Left renal cortex interstitium (tissue), 4 donors: ENCODE results near the gene COL2A1. TPM values are rescaled to one million over a fixed set of nuclear protein-coding genes. Genes with fewer than 3 reads are reported as not detected.

Experiments used
- DNase-seq, 4 donors: peaks; one replicate each; pipeline ENCODE4 v3.0.0-alpha.2; 2013; ENCODE audit warnings: low read depth in 4 of 4, low spot score in 2 of 4, missing footprints in 1 of 4
- polyA plus RNA-seq, 4 donors: library from polyadenylated mRNA; unstranded; fragments of 120-200 nt; gene quantifications; one replicate each; pipeline ENCODE4 v1.2.1, GENCODE V29; 2013; ENCODE audit not compliant: insufficient read length in 4 of 4

The COL2A1 gene
- polyA plus RNA-seq, 4 donors: 38.3 to 66.6 (median 45.3) TPM

- DNase-seq: no peak
These were observed 54.6 kb downstream of the COL2A1 start for GRCh38 chr12:47949441-47950341.

- no peak for DNase-seq
These were observed 56.9 kb downstream of the COL2A1 start for GRCh38 chr12:47947341-47947740.

GRCh38 chr12:47946413-47947323 is 57.6 kb downstream of the COL2A1 start:
- no peak for DNase-seq

- no peak for DNase-seq
These were observed 58.9 kb downstream of the COL2A1 start for GRCh38 chr12:47945341-47945728.

- no peak for DNase-seq
These were observed 59.5 kb downstream of the COL2A1 start for GRCh38 chr12:47944685-47945340.

- DNase-seq: no peak
These were observed 60.5 kb downstream of the COL2A1 start for GRCh38 chr12:47943623-47944340.

- no peak for DNase-seq
These were observed 61.6 kb downstream of the COL2A1 start for GRCh38 chr12:47942614-47943225.

- DNase-seq: no peak
These were observed 62.2 kb downstream of the COL2A1 start for GRCh38 chr12:47941871-47942613.

- DNase-seq: no peak
These were observed 62.8 kb downstream of the COL2A1 start for GRCh38 chr12:47941475-47941780.

GRCh38 chr12:47940773-47941474 is 63.4 kb downstream of the COL2A1 start:
- no peak for DNase-seq

GRCh38 chr12:47939009-47939601 is 65.2 kb downstream of the COL2A1 start:
- DNase-seq: no peak

- no peak for DNase-seq
These were observed 65.7 kb downstream of the COL2A1 start for GRCh38 chr12:47938594-47938993.

GRCh38 chr12:47938093-47938492 is 66.2 kb downstream of the COL2A1 start:
- no peak for DNase-seq

- DNase-seq: no peak
These were observed 69.1 kb downstream of the COL2A1 start for GRCh38 chr12:47935184-47935583.

- no peak for DNase-seq
These were observed 73.1 kb downstream of the COL2A1 start for GRCh38 chr12:47931187-47931586.

GRCh38 chr12:47930634-47931033 is 73.6 kb downstream of the COL2A1 start:
- DNase-seq: no peak

- DNase-seq: no peak
These were observed 76.9 kb downstream of the COL2A1 start for GRCh38 chr12:47927346-47927745.
